Right atrium auricular region (tissue), 2 donors: Measurements from ENCODE around the gene NEUROG3. TPM values are rescaled to one million over a fixed set of nuclear protein-coding genes. Genes with fewer than 3 reads are reported as not detected.

Source experiments
- DNase-seq: peaks from one replicate; pipeline ENCODE4 v3.0.0-alpha.2; 2019; ENCODE audit warnings: low spot score
- H3K27ac ChIP-seq, 2 donors: fragments of 200-600 bp; sonication (generic); 1 replicate in 1 of 2; 2 replicates in 1 of 2; pipeline ENCODE4 v1.5.1; 2016 to 2019
- H3K27me3 ChIP-seq, 2 donors: fragments of 200-600 bp; sonication (generic); one replicate each; pipeline versions ENCODE4 v1.5.1 to v1.6.0; 2017 to 2019
- H3K36me3 ChIP-seq: fragments of 200-600 bp; sonication (generic); one replicate; pipeline ENCODE4 v1.5.1; 2016
- H3K4me1 ChIP-seq, 2 donors: fragments of 200-600 bp; sonication (generic); one replicate each; pipeline versions ENCODE4 v1.5.1 to v1.6.0; 2017 to 2019
- H3K4me3 ChIP-seq, 2 donors: fragments of 200-600 bp; sonication (generic); 1 replicate in 1 of 2; 2 replicates in 1 of 2; pipeline ENCODE4 v1.5.1; 2017 to 2019; ENCODE audit warnings: mild to moderate bottlenecking in 1 of 2, moderate library complexity in 1 of 2
- H3K9me3 ChIP-seq, 2 donors: fragments of 200-600 bp; sonication (generic); one replicate each; pipeline ENCODE4 v1.5.1; 2019
- total RNA-seq, 2 donors: library from RNA; depleted of rRNA; stranded (reverse); fragments of >200 nt; gene quantifications; one replicate each; pipeline ENCODE4 v1.1.0, GENCODE V29; 2016
- TF ChIP-seq, protein P1 (sequence below), 2 donors: fragments of 200-600 bp; sonication (generic); IDR thresholded peaks; one replicate each; pipeline ENCODE4 v1.5.1; 2019; ENCODE audit warnings: antibody characterized with exemption in 2 of 2

Gene NEUROG3
- total RNA-seq, 2 donors from 2014 or later, result not detected

DNA sequence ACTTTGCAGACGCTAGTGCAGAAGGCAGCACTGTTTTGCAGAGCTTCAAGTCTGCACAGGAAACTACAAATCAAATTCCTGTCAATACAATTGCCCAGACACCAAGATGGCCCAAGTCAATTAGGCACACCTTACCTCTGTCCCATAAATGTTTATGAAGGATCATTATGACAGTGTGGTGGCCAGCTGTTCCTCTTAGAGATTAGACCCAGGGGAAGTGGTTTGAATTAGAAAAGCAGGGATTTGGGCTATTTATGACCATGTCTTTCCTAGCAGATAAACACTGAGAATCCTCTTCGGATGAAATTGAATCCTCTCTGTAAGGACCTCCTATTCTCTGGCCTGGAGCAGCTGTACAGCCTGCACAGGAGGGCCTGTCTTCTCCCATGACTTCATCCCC, 9.9 kb upstream of the NEUROG3 start:
- Histone ChIP-seq H3K9me3 (no peaks in the 10 kb centered on the region), H3K27me3 (no peaks in the 10 kb centered on the region), H3K27ac (no peak overlapping the region), H3K4me1 (no peaks in the 10 kb centered on the region), H3K36me3 (no peaks in the 10 kb centered on the region), H3K4me3 (no peak overlapping the region)
- TF ChIP-seq, protein P1, sequence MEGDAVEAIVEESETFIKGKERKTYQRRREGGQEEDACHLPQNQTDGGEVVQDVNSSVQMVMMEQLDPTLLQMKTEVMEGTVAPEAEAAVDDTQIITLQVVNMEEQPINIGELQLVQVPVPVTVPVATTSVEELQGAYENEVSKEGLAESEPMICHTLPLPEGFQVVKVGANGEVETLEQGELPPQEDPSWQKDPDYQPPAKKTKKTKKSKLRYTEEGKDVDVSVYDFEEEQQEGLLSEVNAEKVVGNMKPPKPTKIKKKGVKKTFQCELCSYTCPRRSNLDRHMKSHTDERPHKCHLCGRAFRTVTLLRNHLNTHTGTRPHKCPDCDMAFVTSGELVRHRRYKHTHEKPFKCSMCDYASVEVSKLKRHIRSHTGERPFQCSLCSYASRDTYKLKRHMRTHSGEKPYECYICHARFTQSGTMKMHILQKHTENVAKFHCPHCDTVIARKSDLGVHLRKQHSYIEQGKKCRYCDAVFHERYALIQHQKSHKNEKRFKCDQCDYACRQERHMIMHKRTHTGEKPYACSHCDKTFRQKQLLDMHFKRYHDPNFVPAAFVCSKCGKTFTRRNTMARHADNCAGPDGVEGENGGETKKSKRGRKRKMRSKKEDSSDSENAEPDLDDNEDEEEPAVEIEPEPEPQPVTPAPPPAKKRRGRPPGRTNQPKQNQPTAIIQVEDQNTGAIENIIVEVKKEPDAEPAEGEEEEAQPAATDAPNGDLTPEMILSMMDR (IDR thresholded peaks at IDR 0.05), result no peak
- DNase-seq, result no peak

DNA sequence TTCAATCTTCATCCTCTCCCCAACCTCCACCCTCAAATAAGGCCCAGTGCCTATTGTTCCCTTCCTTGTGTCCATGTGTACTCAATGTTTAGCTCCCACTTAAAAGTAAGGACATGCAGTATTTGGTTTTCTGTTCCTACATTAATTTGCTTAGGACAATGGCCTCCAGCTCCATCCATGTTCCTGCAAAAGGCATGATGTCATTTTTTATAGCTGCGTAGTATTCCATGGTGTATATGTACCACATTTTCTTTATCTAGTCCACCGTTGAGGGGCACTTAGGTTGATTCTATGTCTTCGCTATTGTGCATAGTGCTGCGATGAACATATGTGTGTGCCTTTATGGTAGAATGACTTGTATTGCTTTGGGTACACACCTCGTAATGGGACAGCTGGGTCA, 7.2 kb upstream of the NEUROG3 start:
- H3K4me1 ChIP-seq, result no peaks in the 10 kb centered on the region
- H3K9me3 ChIP-seq, result no peaks in the 10 kb centered on the region
- H3K27ac ChIP-seq, result no peak overlapping the region
- TF ChIP-seq, protein P1 (IDR thresholded peaks at IDR 0.05), result no peak
- DNase-seq, result no peak
- no peak overlapping the region for H3K4me3 ChIP-seq
- H3K27me3 ChIP-seq, result no peaks in the 10 kb centered on the region
- H3K36me3 ChIP-seq, result no peaks in the 10 kb centered on the region

DNA sequence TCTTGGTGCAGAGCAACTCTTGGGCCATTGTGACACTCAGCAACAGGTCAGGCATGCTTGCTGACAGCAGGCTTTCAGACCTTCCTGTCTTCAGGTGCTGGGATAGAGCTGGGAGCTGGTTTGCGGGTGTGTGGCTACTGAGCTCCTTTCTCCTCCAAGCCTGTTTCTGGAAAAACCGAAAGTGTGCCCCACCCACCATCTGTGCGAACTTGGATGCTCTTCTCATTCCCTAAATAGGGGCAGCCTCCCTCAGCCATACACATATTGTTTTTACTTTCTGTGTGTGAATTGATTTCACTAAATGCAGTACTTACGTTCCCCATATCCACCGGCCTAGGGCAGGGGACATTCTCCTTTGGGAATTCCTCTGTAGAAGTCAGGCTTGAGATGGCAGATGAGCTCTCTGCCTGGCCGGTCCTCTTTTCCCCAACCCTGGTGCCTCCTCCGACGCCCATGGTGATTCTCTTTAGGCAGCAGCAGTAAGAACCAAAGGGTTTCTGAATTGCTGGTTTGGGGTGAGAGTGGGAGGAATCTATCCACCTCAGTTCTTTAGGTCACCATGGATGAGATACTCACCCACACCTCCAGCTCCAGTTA, 6.3 kb upstream of the NEUROG3 start:
- TF ChIP-seq, protein P1 (IDR thresholded peaks at IDR 0.05), result no peak
- Histone ChIP-seq H3K36me3 (no peaks in the 10 kb centered on the region), H3K4me1 (peaks cover 0 to 4% of the 10 kb centered on the region in 2 donors), H3K9me3 (no peaks in the 10 kb centered on the region), H3K27ac (no peak overlapping the region), H3K27me3 (no peaks in the 10 kb centered on the region), H3K4me3 (no peak overlapping the region)
- DNase-seq, result no peak

DNA sequence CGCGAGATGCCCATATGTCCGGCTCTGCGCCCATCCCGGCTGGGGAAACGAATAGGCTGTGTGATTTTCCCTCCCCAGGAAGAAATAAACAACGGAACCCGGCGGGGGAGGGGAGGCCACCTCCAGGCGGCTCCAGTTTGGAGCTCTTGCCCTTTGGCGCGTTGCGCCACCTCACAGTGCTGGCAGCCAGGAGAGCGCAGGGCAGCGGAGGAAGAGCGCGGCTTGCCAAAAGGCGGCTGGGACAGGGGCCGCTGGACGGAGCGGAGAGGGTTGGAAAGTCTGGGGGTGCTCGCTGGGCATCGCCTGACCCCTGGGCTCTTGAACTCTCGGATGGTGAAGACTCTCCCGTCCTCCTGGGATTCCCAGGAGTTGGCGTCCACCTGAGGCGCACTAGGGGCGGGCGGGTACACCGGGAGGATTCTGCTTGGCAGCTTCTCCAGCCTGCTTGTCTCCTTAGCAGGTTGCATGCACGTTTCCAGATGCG, 5.3 kb upstream of the NEUROG3 start:
- H3K4me1 ChIP-seq, result peaks cover 0 to 11% of the 10 kb centered on the region in 2 donors
- H3K36me3 ChIP-seq, result no peaks in the 10 kb centered on the region
- H3K9me3 ChIP-seq, result no peaks in the 10 kb centered on the region
- no peak overlapping the region for H3K4me3 ChIP-seq
- no peak for DNase-seq
- no peak overlapping the region for H3K27ac ChIP-seq
- TF ChIP-seq, protein P1 (IDR thresholded peaks at IDR 0.05), result no peak
- H3K27me3 ChIP-seq, result peaks cover 0 to 6% of the 10 kb centered on the region in 2 donors

DNA sequence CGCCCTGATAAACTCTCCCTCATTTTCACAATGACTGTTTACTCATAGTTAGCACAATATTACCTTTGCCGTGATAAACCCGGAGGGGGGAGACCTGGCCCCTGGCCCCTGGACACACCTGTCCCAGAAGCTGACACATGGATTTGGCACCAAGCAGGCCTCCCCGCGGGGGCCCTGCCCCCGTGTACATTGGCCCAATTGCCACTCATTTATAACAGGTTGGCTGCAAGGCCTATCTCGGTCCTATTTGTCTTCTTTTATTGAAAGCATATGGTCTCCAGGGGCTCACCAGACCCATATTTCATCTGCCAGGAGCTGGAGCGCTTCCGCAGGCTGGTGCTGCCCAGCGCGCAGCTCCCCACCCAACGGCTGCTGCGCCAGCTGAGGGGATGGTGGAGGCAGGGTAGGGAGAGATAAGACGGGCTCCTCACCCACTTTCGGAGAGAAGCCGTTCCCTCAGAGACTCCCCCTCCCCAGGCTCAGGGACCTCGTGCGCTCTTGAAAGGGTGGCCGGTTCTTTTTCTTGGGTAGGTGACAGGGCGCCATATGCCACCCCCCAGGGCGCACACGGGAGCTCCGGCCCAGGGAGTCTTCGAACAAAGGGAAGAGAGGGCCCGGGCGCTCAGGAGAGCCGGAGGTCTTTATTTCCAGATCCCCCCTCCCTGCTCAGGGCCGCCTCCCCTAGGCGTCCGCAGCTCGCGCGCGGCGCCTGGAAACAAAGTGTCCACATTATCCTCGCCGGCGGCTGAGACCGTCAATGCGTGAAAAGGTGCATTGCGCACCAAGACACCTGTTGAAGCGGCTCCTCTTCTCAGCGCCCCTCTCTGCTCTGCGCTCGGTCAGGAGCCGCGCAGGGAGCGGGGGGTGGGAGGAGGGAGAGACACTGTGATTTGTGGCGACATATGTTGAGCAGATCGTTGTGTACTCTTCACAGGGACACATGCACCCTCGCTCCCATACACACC, 4.3 kb upstream of the NEUROG3 start:
- TF ChIP-seq, protein P1 (IDR thresholded peaks at IDR 0.05), result no peak
- no peaks in the 10 kb centered on the region for H3K9me3 ChIP-seq
- H3K4me3 ChIP-seq, result no peak overlapping the region
- peaks cover 9 to 14% of the 10 kb centered on the region in 2 donors for H3K27me3 ChIP-seq
- no peak overlapping the region for H3K27ac ChIP-seq
- DNase-seq, result no peak
- H3K36me3 ChIP-seq, result no peaks in the 10 kb centered on the region
- H3K4me1 ChIP-seq, result peaks cover 0 to 21% of the 10 kb centered on the region in 2 donors
